GM21737 (cell line): ENCODE measurements around the gene FHIT.

ENCODE experiments used
- ATAC-seq: cut with Tn5 transposase; IDR thresholded peaks from one replicate; pipeline ENCODE4 v1.9.1; 2021; ENCODE audit warnings: mild to moderate bottlenecking, moderate library complexity; ENCODE audit not compliant: unreplicated experiment

FHIT gene

DNA sequence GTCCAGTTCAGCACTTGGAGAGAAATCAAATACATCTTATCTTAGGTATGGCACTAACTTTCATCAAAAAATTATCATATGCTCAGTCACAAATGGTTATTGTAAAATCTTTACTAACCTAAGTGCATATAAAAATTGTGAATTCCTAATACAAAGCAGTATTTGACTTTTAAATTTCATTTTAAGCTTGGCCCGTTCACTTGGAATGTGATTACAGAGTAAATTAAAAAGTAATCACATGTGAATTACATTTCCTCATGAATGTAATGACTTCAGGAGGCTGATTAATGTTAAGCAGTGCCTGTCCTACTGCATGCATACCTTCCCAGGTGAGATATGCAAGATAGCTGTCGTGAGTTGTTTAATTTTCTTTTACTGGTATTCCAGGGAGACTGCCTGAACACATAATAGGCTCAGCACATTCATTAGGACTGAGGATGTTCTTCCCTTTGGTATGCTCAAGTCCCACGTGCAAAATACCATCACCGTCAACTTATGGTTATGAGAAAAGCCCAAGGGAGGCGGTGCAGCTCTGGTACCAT lies 1053.0 kb downstream of the FHIT start:
- ATAC-seq: no peak

DNA sequence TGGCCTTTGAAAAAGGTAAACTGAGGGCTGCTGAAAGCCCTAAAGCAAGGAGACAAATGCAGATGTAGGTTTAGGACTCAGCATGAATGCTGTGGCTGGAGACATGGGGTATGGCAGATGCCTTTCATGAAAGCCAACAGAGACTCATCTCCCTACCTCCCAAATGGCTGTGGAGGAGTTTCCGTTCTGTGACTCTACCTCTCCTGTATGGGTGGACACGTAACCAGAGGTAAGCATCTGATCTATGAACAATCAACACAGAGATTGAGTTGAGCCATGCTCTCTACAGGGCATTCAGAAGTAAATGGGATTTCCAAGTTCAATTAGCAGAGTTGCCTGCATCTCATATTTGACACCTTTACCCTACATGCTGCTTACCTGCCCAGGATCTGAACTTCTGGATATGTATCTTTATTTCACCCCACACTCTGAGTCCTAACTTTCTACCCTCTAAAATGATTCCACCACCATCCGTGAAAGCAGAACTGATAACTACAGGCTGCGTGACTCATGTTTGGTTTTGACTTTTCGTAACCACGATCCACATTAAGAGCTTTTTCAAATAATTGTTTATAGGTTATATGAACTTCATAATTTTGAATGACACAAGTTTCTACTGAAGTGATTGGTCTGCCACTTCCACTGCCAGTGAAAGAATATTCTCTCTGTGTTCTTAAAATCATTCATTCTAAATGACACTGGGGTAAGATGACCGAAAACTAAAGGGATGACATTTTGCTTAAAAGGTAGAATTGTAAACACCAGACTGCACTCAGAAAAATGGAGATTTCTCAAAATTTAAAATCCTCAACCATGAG lies 1058.7 kb downstream of the FHIT start:
- ATAC-seq: no peak

GRCh38 chr3:60190073-60190472 lies 1061.2 kb downstream of the FHIT start:
- no peak for ATAC-seq

DNA sequence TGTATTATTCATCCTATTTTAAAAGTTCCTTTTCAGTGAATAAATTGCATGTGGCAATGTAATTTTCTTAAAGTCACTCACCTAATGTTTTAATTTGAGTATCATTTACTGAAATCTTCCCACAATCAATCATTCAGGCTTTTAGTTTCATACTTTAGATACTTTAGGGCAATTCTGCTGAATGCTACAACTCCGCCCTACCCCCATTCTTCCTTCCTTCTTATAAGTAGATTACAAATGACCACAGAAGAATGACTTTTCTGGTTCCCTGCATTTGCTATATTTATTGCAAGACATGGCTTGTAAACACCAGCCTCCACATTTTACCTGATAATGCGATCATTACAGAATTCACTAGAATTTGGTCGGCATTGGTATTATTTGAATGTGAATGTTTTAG lies 1061.9 kb downstream of the FHIT start:
- no peak for ATAC-seq

DNA sequence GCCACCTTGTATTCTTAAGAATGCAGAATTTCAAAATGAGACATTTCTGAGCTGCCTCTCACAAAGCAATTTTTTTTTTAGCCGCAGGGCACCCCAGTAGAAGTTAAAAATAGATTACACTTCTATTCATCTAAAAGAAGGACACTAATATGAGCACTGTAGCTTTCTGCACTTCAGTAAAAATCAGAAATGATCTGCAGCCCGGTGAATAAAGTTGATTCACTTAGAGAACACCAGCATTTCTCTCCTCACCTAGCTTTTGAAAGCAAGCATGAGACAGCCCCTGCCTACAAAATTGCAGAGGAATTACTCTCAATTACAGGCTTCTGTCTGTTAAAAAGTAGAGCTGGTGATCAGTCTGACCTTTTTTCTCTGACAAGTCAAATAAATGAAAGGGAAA lies 1062.4 kb downstream of the FHIT start:
- ATAC-seq: no peak

DNA sequence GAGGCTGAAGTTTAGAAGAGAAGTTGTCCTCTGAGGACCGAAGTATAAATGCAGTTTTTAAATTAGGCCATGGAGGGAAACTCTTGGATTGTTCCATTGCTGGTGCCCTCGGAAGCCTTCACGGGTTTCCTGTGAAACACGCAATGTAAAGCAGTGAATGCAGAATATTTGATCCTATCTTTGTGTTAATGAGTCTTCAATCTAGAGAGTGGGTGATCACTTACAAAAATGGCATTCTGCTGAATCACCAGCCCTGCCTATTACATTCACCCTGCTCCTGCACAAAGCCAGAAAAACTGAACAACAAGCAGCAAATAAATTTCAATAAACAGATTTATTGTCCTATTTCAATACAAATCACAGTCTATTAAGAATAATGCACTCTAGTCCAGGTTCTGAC lies 1063.9 kb downstream of the FHIT start:
- ATAC-seq: no peak

DNA sequence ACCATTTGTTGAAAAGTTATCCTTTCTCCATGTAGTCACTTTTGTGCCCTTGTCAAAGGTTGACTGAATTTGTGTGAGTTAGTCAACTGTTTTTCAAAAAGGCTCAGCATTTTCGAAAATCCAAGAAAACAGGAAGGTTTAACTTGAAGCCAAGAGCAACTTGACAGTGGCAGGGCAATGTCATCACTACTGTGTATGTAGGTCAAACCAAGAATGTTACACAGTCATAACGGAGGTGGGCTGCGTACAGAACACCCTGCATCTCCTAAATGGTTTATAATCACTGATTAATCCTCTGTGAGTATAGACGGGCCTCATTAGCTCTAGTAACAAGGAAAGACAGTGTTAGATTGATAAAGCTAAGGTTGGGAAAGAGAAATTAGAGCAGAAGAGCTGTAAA lies 1064.9 kb downstream of the FHIT start:
- no peak for ATAC-seq

DNA sequence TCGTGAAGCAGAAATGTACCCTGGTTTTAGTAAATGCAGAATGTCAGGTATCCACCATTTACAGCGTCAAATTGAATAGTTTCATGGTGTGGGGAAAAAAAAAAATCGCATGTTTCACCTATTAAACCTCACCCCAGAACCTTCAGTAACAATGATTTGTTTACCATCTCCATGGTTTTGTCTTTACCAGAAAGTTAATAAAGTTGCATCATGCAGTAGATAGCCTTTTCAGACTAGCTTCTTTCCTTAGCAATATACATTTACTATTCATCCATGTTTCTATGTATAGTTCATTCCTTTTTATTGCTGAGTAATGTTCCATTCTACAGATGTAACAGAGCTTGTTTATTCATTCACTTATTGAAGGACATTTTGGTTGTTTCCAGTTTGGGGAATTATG lies 1066.1 kb downstream of the FHIT start:
- ATAC-seq: no peak

DNA sequence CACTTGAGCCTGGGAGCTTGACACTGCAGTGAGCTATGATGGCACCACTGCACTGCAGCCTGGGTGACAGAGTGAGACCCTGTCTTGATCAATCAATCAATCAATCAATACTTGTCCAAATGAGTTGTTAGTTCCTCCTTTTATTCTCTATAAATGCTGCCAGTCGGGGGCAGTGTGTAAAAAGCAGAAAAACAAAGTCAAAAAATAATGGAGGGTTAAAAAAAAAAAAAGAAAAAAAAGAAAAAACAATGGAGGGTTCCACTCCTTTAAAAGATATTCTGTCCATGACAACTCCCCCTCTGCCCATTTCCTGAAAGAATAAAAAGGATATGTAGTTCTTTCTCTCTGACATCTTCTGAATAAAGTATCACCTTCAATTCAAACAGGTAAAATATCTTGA lies 1068.6 kb downstream of the FHIT start:
- no peak for ATAC-seq

DNA sequence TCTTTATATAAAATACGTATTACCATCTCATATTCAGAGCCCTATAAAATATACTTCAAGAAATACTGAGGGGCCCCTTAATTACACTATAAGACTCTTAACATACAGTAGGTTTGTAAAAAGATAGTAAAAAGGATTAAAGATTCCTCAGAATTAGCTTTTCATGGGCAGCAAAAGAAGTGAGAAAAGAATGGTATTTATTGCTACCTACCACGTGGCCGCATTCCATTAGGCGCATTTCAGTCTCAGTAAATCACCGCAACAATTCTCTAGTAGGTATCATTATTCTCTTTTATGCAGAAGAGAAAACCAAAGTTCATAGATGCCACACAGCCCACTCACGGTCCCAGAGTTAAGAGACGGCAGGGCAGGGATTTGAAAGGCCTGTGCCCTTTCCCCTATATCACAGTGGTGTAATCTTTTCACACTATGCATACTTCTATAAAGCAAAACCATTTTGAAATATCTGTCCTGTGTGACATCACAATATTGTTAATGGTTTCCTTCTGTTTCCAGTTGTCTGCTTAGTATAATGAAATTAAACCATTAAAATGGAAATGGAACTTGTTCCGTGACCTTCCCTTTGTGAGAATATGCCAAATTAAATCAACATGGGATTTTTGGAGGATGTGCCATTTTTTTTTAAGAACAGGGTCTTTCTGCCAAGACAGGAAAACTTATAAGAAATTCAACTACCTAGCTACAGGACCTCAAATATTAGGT lies 1072.2 kb downstream of the FHIT start:
- no peak for ATAC-seq

DNA sequence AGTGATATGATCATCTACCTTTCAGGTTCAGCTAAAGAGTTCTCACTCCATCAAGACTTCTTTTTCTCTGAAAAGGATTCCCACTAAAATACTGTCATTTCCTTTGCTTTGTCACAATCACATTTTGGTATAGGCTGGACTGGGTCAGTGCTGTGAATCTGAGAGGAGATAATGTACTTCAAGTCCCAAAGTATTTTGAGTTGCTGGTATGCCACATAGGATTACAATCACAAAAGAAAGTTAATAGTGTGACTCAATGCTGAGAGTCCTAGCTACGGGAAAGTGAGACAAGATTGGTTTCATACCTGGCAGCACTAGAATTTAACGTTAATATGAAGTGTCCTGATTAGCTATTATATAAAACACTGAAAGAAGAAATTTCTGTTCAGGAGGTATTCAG lies 1073.5 kb downstream of the FHIT start:
- no peak for ATAC-seq

DNA sequence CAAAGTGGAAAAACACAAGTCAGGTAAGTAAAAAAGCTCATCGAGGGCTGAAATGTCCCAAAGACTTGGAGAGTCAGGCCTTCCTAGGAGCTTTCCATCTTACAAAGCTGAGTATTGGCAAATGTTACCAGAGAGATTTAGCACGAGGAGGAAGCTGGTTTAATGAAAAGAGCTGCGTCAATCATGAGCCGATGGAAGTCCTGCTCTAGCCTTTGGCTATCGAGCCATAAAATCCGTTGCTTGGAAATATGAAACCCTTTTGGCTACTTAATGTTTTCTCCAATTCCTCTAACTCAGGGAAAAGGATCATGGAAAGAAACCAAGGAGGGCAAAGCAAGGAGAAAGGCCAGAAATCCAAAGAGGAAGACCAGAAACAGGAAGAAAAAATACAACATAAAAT lies 1074.6 kb downstream of the FHIT start:
- ATAC-seq: no peak

DNA sequence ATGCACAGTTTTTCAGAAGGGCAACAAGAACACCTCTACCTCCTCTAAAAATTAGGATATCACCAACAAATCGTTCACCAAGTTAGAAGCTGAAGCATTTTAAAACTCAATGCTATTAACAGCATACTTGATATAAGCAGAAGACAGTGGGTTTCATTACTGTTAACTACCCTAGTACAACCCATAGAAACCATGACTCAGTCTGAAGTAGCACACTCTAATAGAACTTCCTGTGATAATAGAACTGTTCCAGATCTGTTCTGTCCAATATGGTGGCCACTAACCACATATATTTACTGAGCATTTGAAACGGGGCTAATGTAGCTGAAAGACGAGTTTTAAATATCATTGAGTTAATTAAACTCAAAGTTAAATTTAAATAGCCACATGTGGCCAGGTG lies 1075.6 kb downstream of the FHIT start:
- ATAC-seq: no peak

- no peak for ATAC-seq
Observed at GRCh38 chr3:60169755-60170154, 1081.5 kb downstream of the FHIT start.

DNA sequence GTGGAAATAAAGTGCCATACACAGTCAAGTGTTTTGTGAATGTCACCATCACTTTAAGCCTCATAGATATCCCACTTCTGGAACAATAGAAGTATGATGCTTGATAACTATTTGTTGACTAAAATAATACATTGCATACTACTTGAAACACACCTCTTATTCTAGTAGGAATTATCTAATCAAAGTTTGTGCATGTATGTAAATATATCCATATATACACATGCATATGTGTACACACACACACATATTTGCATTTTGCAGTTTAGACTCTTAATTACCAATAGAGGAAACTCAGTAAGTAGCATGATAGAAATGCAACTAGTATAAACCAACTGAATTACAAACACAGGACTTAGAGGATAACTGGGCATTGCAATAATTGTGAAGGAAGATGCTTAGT lies 1084.1 kb downstream of the FHIT start:
- no peak for ATAC-seq

GRCh38 chr3:60160822-60161748 lies 1090.2 kb downstream of the FHIT start:
- no peak for ATAC-seq

DNA sequence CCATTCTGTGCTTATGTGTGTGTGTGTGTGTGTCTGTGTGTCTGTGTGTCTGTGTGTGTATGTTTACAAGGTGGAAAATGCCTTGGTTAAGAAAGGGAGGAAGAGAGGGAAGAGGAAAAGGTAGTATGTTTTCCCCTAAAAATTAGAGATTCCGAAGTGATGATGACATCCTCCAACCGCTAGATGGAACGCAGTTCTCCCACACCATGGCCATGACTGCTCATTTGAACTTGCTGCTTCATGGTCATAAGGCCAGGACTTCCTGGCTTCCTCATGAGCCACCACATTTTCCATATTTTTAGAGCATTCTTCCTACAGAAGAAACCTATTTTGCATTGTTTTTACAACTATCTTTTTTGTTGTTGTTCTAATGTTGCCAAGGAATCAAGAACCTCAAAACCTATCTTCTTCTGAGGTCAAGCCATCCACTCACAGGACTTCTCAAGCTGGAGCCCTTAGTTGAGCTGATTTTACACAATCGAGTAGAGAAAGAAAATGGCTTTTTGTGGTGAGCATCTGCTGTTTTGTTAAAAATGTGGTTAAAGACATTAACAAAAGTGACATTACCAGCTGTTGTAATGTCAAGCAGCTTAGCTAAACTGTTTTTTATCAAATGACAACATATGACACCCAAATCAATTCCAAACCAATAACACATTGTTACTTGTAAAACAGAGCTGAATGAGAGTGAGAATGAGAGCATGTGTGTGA lies 1091.0 kb downstream of the FHIT start:
- ATAC-seq: no peak

- no peak for ATAC-seq
Observed at GRCh38 chr3:60158035-60158434, 1093.2 kb downstream of the FHIT start.

DNA sequence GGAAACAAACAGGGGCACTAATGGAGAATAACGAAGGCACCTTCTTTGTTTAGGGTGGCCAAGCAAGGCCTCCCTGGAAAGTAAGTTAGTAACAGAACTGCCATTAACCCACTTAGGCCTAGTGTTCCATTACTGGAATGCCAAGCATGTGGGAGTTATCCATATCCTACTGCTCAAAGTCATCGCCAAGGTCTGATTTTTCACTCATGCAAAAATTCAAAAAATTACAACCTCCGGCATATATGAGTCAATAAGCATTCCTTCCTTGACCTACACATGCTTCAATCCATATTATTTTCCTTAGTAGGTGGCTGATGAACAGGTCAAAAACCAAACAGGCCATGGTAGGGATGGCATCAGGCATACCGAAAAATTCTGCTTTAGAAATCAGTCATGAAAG lies 1097.2 kb downstream of the FHIT start:
- ATAC-seq: no peak

DNA sequence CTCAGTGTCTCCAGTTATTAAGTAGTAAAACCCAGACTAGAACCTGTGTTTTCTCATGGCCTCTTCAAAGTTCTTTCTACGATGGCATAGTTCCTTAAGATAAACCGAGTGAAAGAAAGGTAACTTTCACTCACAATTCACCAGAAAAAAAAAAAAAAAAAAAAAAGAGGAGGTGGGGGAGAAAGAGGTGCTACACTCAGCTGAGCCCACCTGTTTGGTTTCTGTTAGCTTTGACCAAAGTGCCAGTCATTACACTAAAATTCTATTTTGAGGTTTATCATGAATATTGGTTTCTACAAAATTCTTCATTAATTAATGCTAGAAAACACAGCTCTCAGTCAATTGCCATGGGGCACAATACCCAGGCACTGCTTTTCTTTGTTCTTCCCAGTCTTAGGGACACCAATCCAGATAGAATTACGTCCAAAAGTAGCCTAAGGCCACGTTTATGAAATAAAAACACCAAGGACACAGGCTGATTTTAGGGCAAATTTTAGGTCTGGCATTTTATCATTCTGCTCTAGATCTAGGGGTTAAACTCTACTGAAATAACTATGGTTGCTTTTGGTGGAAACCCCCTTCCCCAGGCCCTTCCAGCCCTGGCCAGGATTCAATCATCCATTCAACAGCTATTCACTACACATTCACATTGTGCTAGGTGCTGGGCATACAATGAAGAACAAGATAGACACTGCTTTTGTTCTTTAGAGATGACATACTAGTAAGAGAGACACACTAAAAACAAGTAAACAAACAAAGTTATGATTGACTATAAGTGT lies 1097.8 kb downstream of the FHIT start:
- ATAC-seq: no peak
